ENCODE data around the gene GMDS. TPM values are rescaled to one million over a fixed set of nuclear protein-coding genes. Genes with fewer than 3 reads are reported as not detected.

GMDS gene
- total and polyA plus RNA-seq, 2 of the 13 experiments (the other 11 are each of a cell fraction or from before 2014, with no cell fraction given) = 64.4 to 112 TPM

GRCh38 chr6:2245877-2246863, 765 bp upstream of the GMDS start (continued):
- TF ChIP-seq ZNF414 (CRISPR knock-in tag; IDR thresholded peaks at IDR 0.05) (0 out of 2 replicates have a peak, but pooled peaks have one; percentile 39), ZFY (CRISPR knock-in tag; IDR thresholded peaks at IDR 0.05) (no peak), PBX2 (CRISPR knock-in tag; IDR thresholded peaks at IDR 0.05) (no peak), RXRA (CRISPR knock-in tag; IDR thresholded peaks at IDR 0.05) (no peak; the same call in 1 of the 2 replicates), ZNF619 (CRISPR knock-in tag; IDR thresholded peaks at IDR 0.05) (peak; percentile 53; the same call in 1 of the 2 replicates), GABPA (IDR thresholded peaks at IDR 0.05; ENCODE audit: low read depth, low read length) (peak; percentile 3; the same call in 1 of the 2 replicates), GABPA (CRISPR knock-in tag; IDR thresholded peaks at IDR 0.05; ENCODE audit: low read depth) (peak; percentile 76), ZNF615 (CRISPR knock-in tag; IDR thresholded peaks at IDR 0.05; ENCODE audit: borderline replicate concordance) (no peak), ATF1 (CRISPR knock-in tag; IDR thresholded peaks at IDR 0.05) (no peak; the same call in 1 of the 2 replicates), NFE2L2 (IDR thresholded peaks at IDR 0.05; ENCODE audit: low read length) (no peak), PRDM10 (CRISPR knock-in tag; IDR thresholded peaks at IDR 0.05; ENCODE audit: low read depth) (peak; percentile 40; the same call in 1 of the 2 replicates), ZNF124 (CRISPR knock-in tag; IDR thresholded peaks at IDR 0.05) (no peak), WIZ (CRISPR knock-in tag; IDR thresholded peaks at IDR 0.05) (0 out of 2 replicates have a peak, but pooled peaks have one; percentile 80), ZBTB34 (CRISPR knock-in tag; IDR thresholded peaks at IDR 0.05) (peak; percentile 74), ZNF101 (CRISPR knock-in tag; IDR thresholded peaks at IDR 0.05; ENCODE audit: borderline replicate concordance, low read depth) (no peak), SRSF9 (IDR thresholded peaks at IDR 0.05; ENCODE audit: borderline replicate concordance, insufficient read depth, low read depth, low read length, poor library complexity, severe bottlenecking) (no peak), BCLAF1 (IDR thresholded peaks at IDR 0.05) (no peak)
- TF ChIP-seq, protein P1, sequence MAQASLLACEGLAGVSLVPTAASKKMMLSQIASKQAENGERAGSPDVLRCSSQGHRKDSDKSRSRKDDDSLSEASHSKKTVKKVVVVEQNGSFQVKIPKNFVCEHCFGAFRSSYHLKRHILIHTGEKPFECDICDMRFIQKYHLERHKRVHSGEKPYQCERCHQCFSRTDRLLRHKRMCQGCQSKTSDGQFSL (CRISPR knock-in tag; IDR thresholded peaks at IDR 0.05) = no peak
